HG03575 (cell line): ENCODE results near the gene NADK.
"Not testable (repeated sequence)": the region's sequence is repeated elsewhere in the genome, so short reads cannot be mapped to it uniquely, and the experiment has no call there.

Source experiments
- ATAC-seq: cut with Tn5 transposase; IDR thresholded peaks from one replicate; pipeline ENCODE4 v1.9.1; 2021; ENCODE audit not compliant: unreplicated experiment, insufficient number of reproducible peaks, low FRiP score; ENCODE audit errors: extremely low read depth

The NADK gene

GRCh38 chr1:1753607-1754005, 24.7 kb downstream of the NADK start:
- ATAC-seq, result no peak

- ATAC-seq, result no peak
These were observed 25.3 kb downstream of the NADK start for GRCh38 chr1:1752636-1753606.

DNA sequence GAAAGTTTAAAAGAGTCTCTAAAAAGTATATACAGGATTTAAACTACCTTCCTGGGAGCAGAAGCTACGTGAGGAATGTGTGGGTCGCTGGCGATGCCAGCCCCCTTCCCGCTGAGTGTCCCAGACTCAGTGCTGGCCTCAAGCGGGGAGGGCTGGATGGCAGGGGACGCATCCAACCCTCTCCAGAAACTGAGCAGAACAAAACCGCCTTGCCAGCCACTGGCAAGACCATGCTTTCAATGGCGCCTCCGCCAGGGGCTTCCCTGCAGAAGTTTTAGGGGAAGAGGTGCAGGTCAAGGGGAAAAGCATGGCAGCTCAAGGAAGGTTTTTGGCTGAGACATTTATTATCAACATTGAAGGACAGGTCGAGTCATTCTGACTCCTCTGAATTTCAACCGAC, 26.1 kb downstream of the NADK start:
- ATAC-seq, result no peak

DNA sequence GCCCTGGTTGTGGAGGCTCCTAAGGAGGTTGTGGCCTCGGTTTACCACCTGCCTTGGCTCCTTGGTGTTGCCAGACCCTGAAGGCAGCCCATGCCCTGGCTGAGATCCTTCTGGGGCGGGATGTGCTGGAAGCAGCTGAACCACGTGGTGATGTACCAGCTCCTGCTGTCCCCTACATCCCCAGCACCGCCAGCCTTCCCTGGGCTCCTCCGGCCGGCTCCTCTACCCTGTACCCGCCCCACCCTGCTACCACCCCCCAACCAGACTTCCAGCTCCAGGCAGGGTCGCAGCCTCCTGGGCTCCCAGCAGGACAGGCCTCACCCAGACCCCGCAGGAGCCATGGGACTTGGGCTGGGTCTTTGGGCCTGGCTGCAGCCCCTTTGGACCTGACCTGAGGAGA, 28.3 kb downstream of the NADK start:
- ATAC-seq, result not testable (repeated sequence)

GRCh38 chr1:1748686-1749321, 29.5 kb downstream of the NADK start:
- no peak for ATAC-seq

- ATAC-seq, result peak; percentile 30
These were observed 31.7 kb downstream of the NADK start for GRCh38 chr1:1746566-1746909.

GRCh38 chr1:1745651-1746565, 32.4 kb downstream of the NADK start:
- peak; percentile 33 for ATAC-seq

GRCh38 chr1:1742529-1742928, 35.7 kb downstream of the NADK start:
- not testable (repeated sequence) for ATAC-seq

DNA sequence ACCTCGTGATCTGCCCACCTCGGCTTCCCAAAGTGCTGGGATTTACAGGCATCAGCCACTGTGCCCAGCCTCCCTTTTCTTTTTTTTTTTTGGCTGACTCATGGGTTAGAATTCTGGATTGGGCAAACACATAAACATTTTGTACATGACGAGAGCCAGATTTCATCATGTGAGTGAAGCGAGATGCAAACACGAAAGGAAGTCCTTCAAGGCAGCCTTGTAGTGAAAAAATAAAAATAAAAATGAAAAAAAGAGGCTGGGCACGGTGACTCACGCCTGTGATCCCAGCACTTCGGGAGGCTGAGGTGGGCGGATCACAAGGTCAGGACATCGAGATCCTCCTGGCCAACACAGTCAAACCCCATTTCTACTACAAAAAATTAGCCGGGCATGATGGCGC, 37.3 kb downstream of the NADK start:
- ATAC-seq, result not testable (repeated sequence)

GRCh38 chr1:1738799-1739337, 39.4 kb downstream of the NADK start:
- not testable (repeated sequence) for ATAC-seq

- not testable (repeated sequence) for ATAC-seq
These were observed 40.3 kb downstream of the NADK start for GRCh38 chr1:1737675-1738590.

GRCh38 chr1:1732381-1732780, 45.9 kb downstream of the NADK start:
- no peak for ATAC-seq

DNA sequence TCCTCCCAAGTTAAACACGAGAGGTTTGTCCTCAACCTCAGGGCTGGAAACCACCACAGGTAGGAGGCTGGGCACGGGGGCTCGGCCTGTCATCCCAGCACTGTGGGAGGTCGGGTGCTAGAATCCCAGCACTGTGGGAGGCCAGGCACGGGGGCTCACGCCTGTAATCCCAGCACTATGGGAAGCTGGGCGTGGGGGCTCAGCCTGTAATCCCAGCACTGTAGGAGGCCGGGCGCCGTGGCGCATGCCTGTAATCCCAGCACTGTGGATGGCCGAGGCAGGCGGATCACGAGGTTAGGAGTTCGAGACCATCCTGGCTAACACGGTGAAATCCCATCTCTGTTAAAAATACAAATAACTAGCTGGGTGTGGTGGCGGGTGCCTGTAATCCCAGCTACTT, 47.4 kb downstream of the NADK start:
- no peak for ATAC-seq

- not testable (repeated sequence) for ATAC-seq
These were observed 48.0 kb downstream of the NADK start for GRCh38 chr1:1730230-1730629.

DNA sequence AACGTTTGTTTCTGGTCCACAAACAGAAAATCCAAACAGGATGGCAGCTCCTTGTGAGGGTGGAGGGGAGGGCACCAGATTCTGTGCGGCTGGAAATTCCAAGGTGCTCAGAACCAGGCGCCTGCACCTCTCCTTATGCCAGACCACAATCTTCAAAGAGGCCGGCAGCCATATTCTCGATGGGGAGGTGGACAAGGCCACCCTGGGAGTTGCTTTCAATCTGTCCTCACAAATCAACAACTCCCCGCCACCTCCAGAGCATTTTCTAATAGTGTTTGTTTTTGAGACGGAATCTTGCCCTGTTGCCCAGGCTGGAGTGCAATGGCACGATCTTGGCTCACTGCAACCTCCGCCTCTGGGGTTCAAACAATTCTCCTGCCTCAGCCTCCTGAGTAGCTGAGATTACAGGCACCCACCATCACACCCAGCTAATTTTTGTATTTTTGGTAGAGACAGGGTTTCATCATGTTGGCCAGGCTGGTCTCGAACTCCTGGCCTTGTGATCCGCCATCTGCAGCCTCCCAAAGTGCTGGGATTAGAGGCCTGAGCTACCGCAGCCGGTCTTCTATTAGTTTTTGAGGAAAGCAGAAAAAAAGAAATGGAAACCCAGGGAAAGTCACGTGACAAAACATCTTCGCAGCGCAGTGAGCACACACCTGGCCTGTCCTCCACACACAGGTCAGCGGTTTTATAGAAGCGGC, 49.0 kb downstream of the NADK start:
- ATAC-seq, result not testable (repeated sequence)

GRCh38 chr1:1728308-1729005, 49.8 kb downstream of the NADK start:
- ATAC-seq, result not testable (repeated sequence)

GRCh38 chr1:1727131-1727651, 51.1 kb downstream of the NADK start:
- not testable (repeated sequence) for ATAC-seq
